ENCODE data around the gene TOM1L2.
A peak's percentile ranks its signal among the peaks of the same experiment; 100 is the strongest.

TOM1L2 gene

DNA sequence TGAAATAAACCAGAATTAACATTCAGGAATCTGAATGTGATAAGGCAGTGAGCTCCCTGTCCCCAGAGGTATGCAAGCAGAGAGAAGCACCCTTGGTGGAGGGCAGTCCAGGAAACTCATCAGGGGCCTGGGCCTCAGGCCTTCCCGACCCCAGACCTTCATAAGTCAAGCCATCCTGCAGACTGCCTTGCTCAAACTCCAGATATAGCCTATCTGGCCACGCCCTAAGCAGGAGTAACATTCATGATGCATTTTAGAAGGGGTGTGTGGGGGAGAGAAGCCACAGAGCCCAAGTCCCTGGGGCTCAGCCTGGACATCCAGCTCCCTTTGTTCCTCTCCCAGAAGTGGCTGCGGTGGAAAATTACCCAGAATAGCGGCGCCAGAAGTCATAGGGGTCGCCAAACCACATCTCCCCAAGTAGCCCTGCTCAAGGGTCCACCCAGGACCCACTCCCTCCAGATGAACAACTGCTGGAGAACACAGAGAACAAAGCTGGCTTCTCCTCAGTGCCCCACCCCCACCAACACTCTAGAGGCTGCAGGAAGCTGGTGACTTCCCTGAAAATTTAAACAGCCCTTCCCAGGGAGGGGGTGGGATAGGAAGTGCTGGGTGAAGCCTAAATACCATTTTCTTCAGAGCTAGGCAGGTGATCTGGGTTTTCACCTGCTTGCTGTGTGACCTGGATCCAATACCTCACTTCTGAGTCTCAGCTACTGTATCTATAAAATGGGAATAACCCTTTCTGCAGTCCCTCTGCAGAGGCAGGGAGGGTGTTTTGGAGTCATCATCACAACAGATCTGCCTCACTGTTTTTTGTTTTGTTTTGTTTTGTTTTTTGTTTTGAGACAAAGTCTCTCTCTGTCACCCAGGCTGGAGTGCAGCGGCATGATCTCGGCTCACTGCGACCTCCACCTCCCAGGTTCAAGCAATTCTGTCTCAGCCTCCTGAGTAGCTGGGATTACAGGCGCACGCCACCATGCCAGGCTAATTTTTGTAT lies 133.9 kb downstream of the TOM1L2 start:
- Histone ChIP-seq H3K4me2 (ENCODE audit: low read length) (peak overlapping the region; percentile 99), H4K20me1 (ENCODE audit: control insufficient read depth, insufficient read depth, low read depth, low read length) (no peaks in the 10 kb centered on the region), H3K9me2 (replicated peaks; ENCODE audit: control insufficient read depth, low read length) (no peaks in the 10 kb centered on the region), H3K27me3 (ENCODE audit: control insufficient read depth, low read length) (no peaks in the 10 kb centered on the region), H3K79me2 (ENCODE audit: control insufficient read depth, low read length) (peaks cover 51% of the 10 kb centered on the region), H3K27ac (ENCODE audit: low read depth, low read length) (peak overlapping the region; percentile 81), H3K9me3 (ENCODE audit: control insufficient read depth, insufficient read depth, low read length) (no peaks in the 10 kb centered on the region), H3F3A (ENCODE audit: control insufficient read depth, insufficient read depth) (peaks cover 21% of the 10 kb centered on the region), H3K4me1 (ENCODE audit: control insufficient read depth, low read length) (peaks cover 72% of the 10 kb centered on the region), H3K4me3 (ENCODE audit: low read length) (peak overlapping the region; percentile 97), H3K36me3 (ENCODE audit: control insufficient read depth, low read length) (peaks cover 30% of the 10 kb centered on the region)
- TF ChIP-seq CTCF (IDR thresholded peaks at IDR 0.05; ENCODE audit: low read depth, low read length, poor library complexity, severe bottlenecking) (no peak), EZH2phosphoT487 (IDR thresholded peaks at IDR 0.05; ENCODE audit: borderline replicate concordance, low read length) (no peak)

DNA sequence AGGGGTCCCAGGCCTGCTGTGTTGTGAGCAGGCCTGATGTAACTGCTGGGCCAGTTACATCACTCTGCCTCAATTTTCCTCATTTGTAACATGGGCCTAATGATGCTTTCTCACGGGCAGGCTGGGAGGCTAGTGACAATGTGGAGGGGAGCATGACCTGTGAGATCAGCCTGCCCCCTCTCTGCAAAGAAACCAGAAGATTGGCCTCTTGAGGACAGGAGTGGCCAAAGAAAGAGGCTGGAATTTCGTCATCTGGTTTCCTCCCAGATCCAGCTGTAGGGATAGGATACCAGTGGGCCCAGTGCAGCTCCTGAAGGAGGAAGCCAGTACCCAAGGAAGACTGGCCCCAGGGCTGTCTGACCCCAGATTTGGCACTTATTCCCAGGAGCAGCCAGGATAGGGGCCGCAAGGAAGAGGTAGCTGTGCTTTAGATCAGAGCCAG lies 134.8 kb downstream of the TOM1L2 start:
- Histone ChIP-seq H3K9me3 (ENCODE audit: control insufficient read depth, insufficient read depth, low read length) (no peaks in the 10 kb centered on the region), H3K9me2 (replicated peaks; ENCODE audit: control insufficient read depth, low read length) (no peaks in the 10 kb centered on the region), H4K20me1 (ENCODE audit: control insufficient read depth, insufficient read depth, low read depth, low read length) (peaks cover under 1% of the 10 kb centered on the region; the same call in 1 of the 2 replicates), H3F3A (ENCODE audit: control insufficient read depth, insufficient read depth) (peaks cover 21% of the 10 kb centered on the region), H3K4me1 (ENCODE audit: control insufficient read depth, low read length) (peaks cover 77% of the 10 kb centered on the region), H3K36me3 (ENCODE audit: control insufficient read depth, low read length) (peaks cover 34% of the 10 kb centered on the region), H3K79me2 (ENCODE audit: control insufficient read depth, low read length) (peaks cover 58% of the 10 kb centered on the region), H3K27me3 (ENCODE audit: control insufficient read depth, low read length) (no peaks in the 10 kb centered on the region), H3K27ac (ENCODE audit: low read depth, low read length) (peak overlapping the region; percentile 81), H3K4me3 (ENCODE audit: low read length) (peak overlapping the region; percentile 97), H3K4me2 (ENCODE audit: low read length) (peak overlapping the region; percentile 99)
- no peak for TF ChIP-seq CTCF (IDR thresholded peaks at IDR 0.05; ENCODE audit: low read depth, low read length, poor library complexity, severe bottlenecking)
- no peak for TF ChIP-seq EZH2phosphoT487 (IDR thresholded peaks at IDR 0.05; ENCODE audit: borderline replicate concordance, low read length)

- TF ChIP-seq CTCF (IDR thresholded peaks at IDR 0.05; ENCODE audit: low read depth, low read length, poor library complexity, severe bottlenecking) (peak; percentile 4), EZH2phosphoT487 (IDR thresholded peaks at IDR 0.05; ENCODE audit: borderline replicate concordance, low read length) (no peak)
- Histone ChIP-seq H3K27ac (ENCODE audit: low read depth, low read length) (peak within 1 kb of the TSS; percentile 81), H3K9me2 (replicated peaks; ENCODE audit: control insufficient read depth, low read length) (no peaks in the 10 kb centered on the region), H3K4me1 (ENCODE audit: control insufficient read depth, low read length) (peaks cover 81% of the 10 kb centered on the region), H3F3A (ENCODE audit: control insufficient read depth, insufficient read depth) (peaks cover 21% of the 10 kb centered on the region), H3K27me3 (ENCODE audit: control insufficient read depth, low read length) (no peaks in the 10 kb centered on the region), H3K4me3 (ENCODE audit: low read length) (peak within 1 kb of the TSS; percentile 97), H3K4me2 (ENCODE audit: low read length) (peak within 1 kb of the TSS; percentile 99), H3K9me3 (ENCODE audit: control insufficient read depth, insufficient read depth, low read length) (no peaks in the 10 kb centered on the region), H4K20me1 (ENCODE audit: control insufficient read depth, insufficient read depth, low read depth, low read length) (peaks cover 6% of the 10 kb centered on the region; the same call in 1 of the 2 replicates), H3K36me3 (ENCODE audit: control insufficient read depth, low read length) (peaks cover 39% of the 10 kb centered on the region), H3K79me2 (ENCODE audit: control insufficient read depth, low read length) (peaks cover 63% of the 10 kb centered on the region)
Measured at GRCh38 chr17:17836818-17837379, 135.3 kb downstream of the TOM1L2 start, which contains the start of gene SREBF1. TSS of gene SREBF1 (minus strand) at chr17:17836986. CDS start at chr17:17836817, 169 bp downstream.
